Ishikawa (cell line): ENCODE data around the gene C16orf46.

ENCODE experiments used
- EP300 ChIP-seq: IDR thresholded peaks from 2 replicates; pipeline ENCODE4 v1.6.1; 2012; ENCODE audit warnings: borderline replicate concordance
- NFIC ChIP-seq: IDR thresholded peaks from 2 replicates; pipeline ENCODE4 v1.6.1; 2012
- RAD21 ChIP-seq: IDR thresholded peaks from 2 replicates; pipeline ENCODE4 v1.6.1; 2012; ENCODE audit warnings: low read depth
- TAF1 ChIP-seq: IDR thresholded peaks from 2 replicates; pipeline ENCODE4 v1.6.1; 2012; ENCODE audit warnings: low read depth, mild to moderate bottlenecking
- TCF12 ChIP-seq: IDR thresholded peaks from 2 replicates; pipeline ENCODE4 v1.6.1; 2012; ENCODE audit warnings: low read depth

GRCh38 chr16:81061307-81061640 lies 15.8 kb downstream of the C16orf46 start:
- TF ChIP-seq NFIC: no peak
- TF ChIP-seq TAF1: no peak
- TF ChIP-seq EP300: no peak
- no peak for TF ChIP-seq RAD21
- TF ChIP-seq TCF12: no peak
